HFFc6 (cell line): ENCODE data around the gene TM6SF1. TPM values are rescaled to one million over a fixed set of nuclear protein-coding genes. Genes with fewer than 3 reads are reported as not detected.

ENCODE experiments used
- DNase-seq: peaks from one replicate; pipeline ENCODE4 v3.0.0-alpha.2; 2018
- H3K27ac Mint-ChIP-seq: 2 replicates; pipeline ENCODE4 v1.8.0; 2020; ENCODE audit warnings: mild to moderate bottlenecking, mixed read lengths
- H3K27me3 Mint-ChIP-seq: 2 replicates; pipeline ENCODE4 v1.8.0; 2021; ENCODE audit warnings: mild to moderate bottlenecking, moderate library complexity, mixed read lengths; ENCODE audit not compliant: insufficient read depth
- H3K36me3 Mint-ChIP-seq: 2 replicates; pipeline ENCODE4 v1.8.0; 2021; ENCODE audit warnings: low read depth, mixed read lengths
- H3K4me1 Mint-ChIP-seq: 2 replicates; pipeline ENCODE4 v1.8.0; 2020; ENCODE audit warnings: low read depth, mixed read lengths
- H3K4me3 Mint-ChIP-seq: 2 replicates; pipeline ENCODE4 v1.8.0; 2020; ENCODE audit warnings: mild to moderate bottlenecking, moderate library complexity, mixed read lengths
- H3K9me3 Mint-ChIP-seq: 2 replicates; pipeline ENCODE4 v1.8.0; 2020; ENCODE audit warnings: mild to moderate bottlenecking, mixed read lengths
- total RNA-seq, 6 experiments: library from RNA; stranded (reverse); fragmentation: NEBNext Ultra II Directional; extraction: Animal tissue kit (Norgen Biotek cat#: 25700); gene quantifications; 2 replicates in 1 of 6; 3 replicates in 5 of 6; pipeline ENCODE4 v1.2.3, GENCODE V29; 2021
- TF ChIP-seq, protein P1 (sequence below): fragments of 200-600 bp; sonication (generic); IDR thresholded peaks from 2 replicates; pipeline ENCODE4 v1.5.0; 2021; ENCODE audit warnings: antibody characterized with exemption, mild to moderate bottlenecking

Gene TM6SF1
- total RNA-seq, 6 experiments from 2014 or later = 0.25 to 0.46 (median 0.42) TPM; not detected in 2

GRCh38 chr15:83113881-83114674 is 6.6 kb downstream of the TM6SF1 start:
- Mint-ChIP-seq H3K4me1 (peaks cover 23% of the 10 kb centered on the region), H3K27ac (no peak overlapping the region), H3K27me3 (peaks cover 16% of the 10 kb centered on the region), H3K9me3 (peaks cover 3% of the 10 kb centered on the region; the same call in 1 of the 2 replicates), H3K36me3 (peaks cover 6% of the 10 kb centered on the region; the same call in 1 of the 2 replicates), H3K4me3 (no peak overlapping the region)
- DNase-seq = no peak
- TF ChIP-seq, protein P1, sequence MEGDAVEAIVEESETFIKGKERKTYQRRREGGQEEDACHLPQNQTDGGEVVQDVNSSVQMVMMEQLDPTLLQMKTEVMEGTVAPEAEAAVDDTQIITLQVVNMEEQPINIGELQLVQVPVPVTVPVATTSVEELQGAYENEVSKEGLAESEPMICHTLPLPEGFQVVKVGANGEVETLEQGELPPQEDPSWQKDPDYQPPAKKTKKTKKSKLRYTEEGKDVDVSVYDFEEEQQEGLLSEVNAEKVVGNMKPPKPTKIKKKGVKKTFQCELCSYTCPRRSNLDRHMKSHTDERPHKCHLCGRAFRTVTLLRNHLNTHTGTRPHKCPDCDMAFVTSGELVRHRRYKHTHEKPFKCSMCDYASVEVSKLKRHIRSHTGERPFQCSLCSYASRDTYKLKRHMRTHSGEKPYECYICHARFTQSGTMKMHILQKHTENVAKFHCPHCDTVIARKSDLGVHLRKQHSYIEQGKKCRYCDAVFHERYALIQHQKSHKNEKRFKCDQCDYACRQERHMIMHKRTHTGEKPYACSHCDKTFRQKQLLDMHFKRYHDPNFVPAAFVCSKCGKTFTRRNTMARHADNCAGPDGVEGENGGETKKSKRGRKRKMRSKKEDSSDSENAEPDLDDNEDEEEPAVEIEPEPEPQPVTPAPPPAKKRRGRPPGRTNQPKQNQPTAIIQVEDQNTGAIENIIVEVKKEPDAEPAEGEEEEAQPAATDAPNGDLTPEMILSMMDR = no peak

GRCh38 chr15:83114856-83115255 is 7.4 kb downstream of the TM6SF1 start:
- Mint-ChIP-seq H3K4me1 (peaks cover 23% of the 10 kb centered on the region), H3K27me3 (peaks cover 12% of the 10 kb centered on the region; the same call in 1 of the 2 replicates), H3K36me3 (peaks cover 6% of the 10 kb centered on the region; the same call in 1 of the 2 replicates), H3K4me3 (no peak overlapping the region), H3K9me3 (peaks cover 3% of the 10 kb centered on the region; the same call in 1 of the 2 replicates), H3K27ac (no peak overlapping the region)
- TF ChIP-seq, protein P1 = no peak
- no peak for DNase-seq

DNA sequence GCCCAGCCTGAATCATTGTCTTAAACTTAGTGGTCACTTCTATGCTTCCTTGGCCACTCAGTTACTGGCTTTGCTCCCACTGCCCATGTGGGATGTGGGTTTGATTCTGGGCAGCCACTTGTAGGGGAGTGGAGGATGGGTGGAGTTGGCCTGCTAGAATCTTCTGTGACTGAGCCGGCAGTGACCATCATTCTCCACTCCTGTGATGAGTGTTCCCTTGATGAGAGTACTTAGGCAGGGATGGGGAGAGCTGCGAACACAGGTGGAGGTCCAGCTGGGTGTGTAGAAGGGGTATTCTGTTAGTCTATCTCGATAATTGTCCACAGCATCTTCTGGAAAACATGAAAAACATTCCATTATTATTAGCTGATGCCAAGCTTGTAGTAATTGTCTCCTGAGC is 8.0 kb downstream of the TM6SF1 start:
- H3K36me3 Mint-ChIP-seq = peaks cover 6% of the 10 kb centered on the region; the same call in 1 of the 2 replicates
- TF ChIP-seq, protein P1 = no peak
- H3K27me3 Mint-ChIP-seq = peaks cover 6% of the 10 kb centered on the region; the same call in 1 of the 2 replicates
- H3K4me3 Mint-ChIP-seq = no peak overlapping the region
- no peak for DNase-seq
- H3K4me1 Mint-ChIP-seq = peaks cover 23% of the 10 kb centered on the region
- no peak overlapping the region for H3K27ac Mint-ChIP-seq
- peaks cover 3% of the 10 kb centered on the region; the same call in 1 of the 2 replicates for H3K9me3 Mint-ChIP-seq

DNA sequence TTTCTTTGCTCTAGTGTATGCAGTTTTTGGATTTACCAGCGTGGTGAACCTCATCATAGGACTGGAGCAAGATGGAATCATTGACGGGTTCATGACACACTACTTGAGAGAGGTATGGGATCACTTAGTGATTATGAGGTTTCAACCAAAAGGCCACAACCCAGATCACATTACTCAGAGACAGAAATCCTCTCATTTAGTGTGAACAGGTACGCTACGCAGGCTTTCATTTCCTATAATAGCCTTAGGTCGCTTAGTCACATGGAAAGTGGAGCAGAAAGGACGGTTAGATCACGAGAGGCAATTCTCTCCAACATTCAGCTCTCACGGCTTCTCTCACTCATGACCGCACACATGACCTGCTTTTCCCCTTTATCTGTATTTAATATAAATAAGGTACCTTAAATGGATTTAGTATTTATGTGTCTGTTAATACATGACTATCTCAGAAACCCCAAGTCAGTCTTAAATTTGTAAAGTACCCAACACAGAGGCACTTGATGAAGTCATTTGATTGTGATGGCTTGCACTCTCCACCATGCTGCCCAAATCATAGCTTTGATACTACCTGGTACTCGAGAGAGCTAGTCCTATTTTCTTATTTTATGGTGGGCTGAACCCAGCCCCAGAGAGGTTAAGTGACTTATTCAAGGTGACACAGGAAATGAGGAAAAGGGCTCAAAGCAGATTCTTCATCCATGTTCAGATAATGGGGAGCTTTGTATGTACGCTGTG is 8.6 kb downstream of the TM6SF1 start:
- Mint-ChIP-seq H3K4me1 (peaks cover 23% of the 10 kb centered on the region), H3K9me3 (peaks cover 2% of the 10 kb centered on the region; the same call in 1 of the 2 replicates), H3K4me3 (no peak overlapping the region), H3K27me3 (peaks cover 4% of the 10 kb centered on the region; the same call in 1 of the 2 replicates), H3K27ac (no peak overlapping the region), H3K36me3 (peaks cover 5% of the 10 kb centered on the region; the same call in 1 of the 2 replicates)
- TF ChIP-seq, protein P1 = no peak
- DNase-seq = no peak

- H3K27me3 Mint-ChIP-seq = 0 out of 2 replicates have a peak, but pooled peaks cover 1% of the 10 kb centered on the region
- DNase-seq = no peak
- no peaks in the 10 kb centered on the region for H3K9me3 Mint-ChIP-seq
- TF ChIP-seq, protein P1 = no peak
- H3K36me3 Mint-ChIP-seq = no peaks in the 10 kb centered on the region
- no peak overlapping the region for H3K4me3 Mint-ChIP-seq
- H3K4me1 Mint-ChIP-seq = peaks cover 2% of the 10 kb centered on the region; the same call in 1 of the 2 replicates
- no peak overlapping the region for H3K27ac Mint-ChIP-seq
Observed at GRCh38 chr15:83118291-83118827, 10.9 kb downstream of the TM6SF1 start.
